ENCODE data around the gene CARMIL1.
A peak's percentile ranks its signal among the peaks of the same experiment; 100 is the strongest.

CARMIL1 gene

DNA sequence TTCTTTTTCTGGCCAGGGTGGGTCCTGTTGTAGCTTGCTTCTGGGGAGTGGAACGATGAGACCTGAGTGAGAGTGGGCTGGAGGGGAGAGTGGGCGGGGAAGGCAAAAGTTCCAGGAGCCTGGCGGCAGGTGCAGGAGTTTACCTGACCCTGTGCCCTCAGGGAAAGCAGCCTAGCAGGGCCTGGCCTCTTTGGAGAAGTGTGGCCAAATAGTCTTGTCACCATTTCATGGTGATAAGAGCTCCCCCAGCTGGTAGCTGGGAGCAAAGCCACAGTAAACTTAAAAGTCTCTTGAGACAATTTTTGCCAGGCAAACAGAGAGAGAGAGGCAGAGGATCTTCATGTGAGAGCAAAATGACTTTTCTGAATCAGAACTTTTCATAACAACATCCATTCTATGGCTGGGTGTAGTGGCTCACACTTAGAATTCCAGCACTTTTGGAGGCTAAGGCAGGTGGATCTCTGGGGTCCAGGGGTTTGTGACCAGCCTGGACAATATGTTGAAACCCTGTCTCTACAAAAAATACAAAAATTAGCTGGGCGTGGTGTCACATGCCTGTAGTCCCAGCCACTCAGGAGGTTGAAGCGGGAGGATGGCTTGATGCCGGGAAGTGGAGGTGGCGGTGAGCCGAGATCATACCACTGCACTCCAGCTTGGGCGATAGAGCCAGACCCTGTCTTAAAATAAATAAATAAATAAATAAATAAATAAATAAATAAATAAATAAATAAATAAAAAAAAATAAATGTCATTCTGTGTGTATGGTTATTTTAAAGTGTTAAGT, 211.0 kb downstream of the CARMIL1 start:
- ChIA-PET POLR2A (interaction anchor here (1.8 kb wide), 1 partner anchor 211 kb away, joined by 8 read pairs; the partner anchor contains the start of gene CARMIL1), CTCF (interaction anchor here (0.6 to 3.7 kb wide), 16 partner anchors 9 to 904 kb away, joined by 3 to 48 read pairs (median 3); partner anchors contain the start of gene CARMIL1)
- DNase-seq (ENCODE audit: extremely low spot score): peak; percentile 68
- TF ChIP-seq FOXA1 (IDR thresholded peaks at IDR 0.05): no peak
- TF ChIP-seq, protein P1, sequence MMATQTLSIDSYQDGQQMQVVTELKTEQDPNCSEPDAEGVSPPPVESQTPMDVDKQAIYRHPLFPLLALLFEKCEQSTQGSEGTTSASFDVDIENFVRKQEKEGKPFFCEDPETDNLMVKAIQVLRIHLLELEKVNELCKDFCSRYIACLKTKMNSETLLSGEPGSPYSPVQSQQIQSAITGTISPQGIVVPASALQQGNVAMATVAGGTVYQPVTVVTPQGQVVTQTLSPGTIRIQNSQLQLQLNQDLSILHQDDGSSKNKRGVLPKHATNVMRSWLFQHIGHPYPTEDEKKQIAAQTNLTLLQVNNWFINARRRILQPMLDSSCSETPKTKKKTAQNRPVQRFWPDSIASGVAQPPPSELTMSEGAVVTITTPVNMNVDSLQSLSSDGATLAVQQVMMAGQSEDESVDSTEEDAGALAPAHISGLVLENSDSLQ (IDR thresholded peaks at IDR 0.05): no peak
- no peak for TF ChIP-seq ELF4 (IDR thresholded peaks at IDR 0.05)
- no peak for TF ChIP-seq L3MBTL2 (conservative IDR thresholded peaks at IDR 0.05)
- no peak for TF ChIP-seq ARNT (IDR thresholded peaks at IDR 0.05)
- TF ChIP-seq LEF1 (IDR thresholded peaks at IDR 0.05; ENCODE audit: borderline replicate concordance): no peak
- TF ChIP-seq ZNF384 (IDR thresholded peaks at IDR 0.05): no peak
- no peak for TF ChIP-seq BHLHE40 (IDR thresholded peaks at IDR 0.05; ENCODE audit: borderline replicate concordance)
- no peak for TF ChIP-seq FOXM1 (IDR thresholded peaks at IDR 0.05; ENCODE audit: borderline replicate concordance)
- TF ChIP-seq CTBP1 (IDR thresholded peaks at IDR 0.05; ENCODE audit: borderline replicate concordance): no peak
- no peak for TF ChIP-seq HDGF (IDR thresholded peaks at IDR 0.05; ENCODE audit: borderline replicate concordance)
- TF ChIP-seq FOXK2 (IDR thresholded peaks at IDR 0.05): no peak
- TF ChIP-seq NFRKB (IDR thresholded peaks at IDR 0.05): no peak
- no peak for TF ChIP-seq TARDBP (IDR thresholded peaks at IDR 0.05)
- no peak for TF ChIP-seq SP1 (IDR thresholded peaks at IDR 0.05)
- TF ChIP-seq SUZ12 (IDR thresholded peaks at IDR 0.05): no peak

DNA sequence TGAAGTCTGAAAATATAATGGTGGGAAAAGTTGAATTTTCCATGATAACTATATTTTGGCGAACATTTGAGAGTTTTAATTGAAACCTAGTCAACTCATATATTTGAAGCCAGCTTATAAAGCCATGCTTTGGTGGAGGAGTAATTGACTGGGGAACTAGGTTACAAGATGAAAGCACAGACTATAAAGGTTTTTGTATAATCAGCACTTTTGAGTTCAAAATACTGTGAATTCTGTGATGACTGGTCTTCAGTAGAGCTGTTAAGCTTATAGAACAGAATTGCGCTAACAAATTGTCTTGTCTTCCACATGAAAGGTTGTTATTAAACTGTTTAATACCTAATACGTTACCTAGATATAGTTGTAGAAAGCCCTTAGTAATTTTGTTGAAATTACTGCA, 213.8 kb downstream of the CARMIL1 start:
- ChIA-PET POLR2A (no interaction called here), CTCF (interaction anchor here (3.7 kb wide), 1 partner anchor 214 kb away, joined by 48 read pairs; the partner anchor contains the start of gene CARMIL1)
- TF ChIP-seq CTBP1 (IDR thresholded peaks at IDR 0.05; ENCODE audit: borderline replicate concordance): no peak
- TF ChIP-seq FOXK2 (IDR thresholded peaks at IDR 0.05): no peak
- TF ChIP-seq, protein P1 (IDR thresholded peaks at IDR 0.05): no peak
- no peak for TF ChIP-seq SUZ12 (IDR thresholded peaks at IDR 0.05)
- no peak for TF ChIP-seq L3MBTL2 (conservative IDR thresholded peaks at IDR 0.05)
- TF ChIP-seq NFRKB (IDR thresholded peaks at IDR 0.05): no peak
- TF ChIP-seq FOXM1 (IDR thresholded peaks at IDR 0.05; ENCODE audit: borderline replicate concordance): no peak
- TF ChIP-seq TARDBP (IDR thresholded peaks at IDR 0.05): no peak
- no peak for TF ChIP-seq LEF1 (IDR thresholded peaks at IDR 0.05; ENCODE audit: borderline replicate concordance)
- no peak for TF ChIP-seq FOXA1 (IDR thresholded peaks at IDR 0.05)
- no peak for TF ChIP-seq ARNT (IDR thresholded peaks at IDR 0.05)
- no peak for TF ChIP-seq HDGF (IDR thresholded peaks at IDR 0.05; ENCODE audit: borderline replicate concordance)
- no peak for TF ChIP-seq SP1 (IDR thresholded peaks at IDR 0.05)
- TF ChIP-seq ELF4 (IDR thresholded peaks at IDR 0.05): no peak
- no peak for TF ChIP-seq ZNF384 (IDR thresholded peaks at IDR 0.05)
- no peak for TF ChIP-seq BHLHE40 (IDR thresholded peaks at IDR 0.05; ENCODE audit: borderline replicate concordance)
- DNase-seq (ENCODE audit: extremely low spot score): no peak

DNA sequence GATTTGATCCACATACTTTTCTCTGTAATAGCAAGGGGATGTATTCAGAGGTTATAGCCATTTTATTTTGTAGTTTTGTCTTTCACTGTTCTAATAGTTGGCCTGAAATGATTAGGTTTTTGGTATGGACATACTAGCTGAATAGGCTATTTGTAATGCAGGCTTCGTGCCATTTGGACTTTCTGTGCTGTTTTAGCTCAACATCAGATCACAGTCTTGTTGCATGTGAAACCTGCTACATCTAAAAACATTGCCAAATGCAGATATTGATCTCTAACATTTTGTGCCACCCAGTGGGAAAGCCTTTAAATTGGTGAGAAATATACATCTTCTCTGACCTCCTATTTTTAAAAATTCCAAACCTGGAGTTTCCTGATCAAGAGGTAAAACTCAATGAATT, 215.3 kb downstream of the CARMIL1 start:
- no peak for DNase-seq (ENCODE audit: extremely low spot score)
- POLR2A ChIA-PET: no interaction called here
- TF ChIP-seq CTBP1 (IDR thresholded peaks at IDR 0.05; ENCODE audit: borderline replicate concordance) (no peak), FOXK2 (IDR thresholded peaks at IDR 0.05) (no peak), TARDBP (IDR thresholded peaks at IDR 0.05) (no peak), FOXM1 (IDR thresholded peaks at IDR 0.05; ENCODE audit: borderline replicate concordance) (no peak), SP1 (IDR thresholded peaks at IDR 0.05) (no peak), BHLHE40 (IDR thresholded peaks at IDR 0.05; ENCODE audit: borderline replicate concordance) (no peak), LEF1 (IDR thresholded peaks at IDR 0.05; ENCODE audit: borderline replicate concordance) (no peak), NFRKB (IDR thresholded peaks at IDR 0.05) (no peak), ELF4 (IDR thresholded peaks at IDR 0.05) (no peak), HDGF (IDR thresholded peaks at IDR 0.05; ENCODE audit: borderline replicate concordance) (no peak), ARNT (IDR thresholded peaks at IDR 0.05) (no peak), FOXA1 (IDR thresholded peaks at IDR 0.05) (no peak), L3MBTL2 (conservative IDR thresholded peaks at IDR 0.05) (no peak), SUZ12 (IDR thresholded peaks at IDR 0.05) (no peak)
- TF ChIP-seq, protein P1 (IDR thresholded peaks at IDR 0.05): no peak
- CTCF ChIA-PET: interaction anchor here (2.1 kb wide), 1 partner anchor 229 kb away, joined by 8 read pairs; no protein-coding TSS in a partner anchor

DNA sequence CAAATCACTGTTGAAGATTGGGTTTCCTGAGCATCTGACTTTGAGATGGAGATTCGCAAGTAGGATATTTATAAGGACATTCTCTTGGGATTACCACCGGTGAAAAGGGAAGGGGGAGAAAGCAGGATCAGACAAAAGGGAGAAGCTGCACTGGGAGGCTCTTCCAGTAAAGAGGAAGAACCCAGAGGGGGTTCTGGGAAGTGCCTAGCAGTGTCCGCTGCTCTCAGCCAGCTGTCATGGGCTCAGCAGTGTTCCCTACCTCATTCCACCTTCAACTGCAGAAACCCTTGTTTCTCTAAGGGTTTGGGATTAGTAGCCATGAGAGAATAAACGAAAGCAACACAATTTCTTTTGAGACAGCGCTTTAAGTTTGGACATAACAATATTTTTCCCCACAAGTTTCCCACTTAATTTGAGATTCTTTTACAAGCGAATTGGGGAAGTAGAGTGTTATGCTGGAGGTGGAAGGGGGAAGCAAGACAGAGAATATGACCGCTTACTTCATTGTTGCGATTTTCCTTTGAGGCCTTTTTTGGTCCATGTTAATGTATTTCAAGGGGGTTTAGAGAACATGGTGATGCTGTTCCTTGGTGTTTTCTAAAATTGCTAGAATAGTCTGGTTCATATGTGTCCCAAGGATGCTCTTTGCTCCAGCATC, 218.3 kb downstream of the CARMIL1 start:
- CTCF ChIA-PET: no interaction called here
- no peak for TF ChIP-seq ZNF384 (IDR thresholded peaks at IDR 0.05)
- TF ChIP-seq, protein P1 (IDR thresholded peaks at IDR 0.05): no peak
- TF ChIP-seq ARNT (IDR thresholded peaks at IDR 0.05): no peak
- TF ChIP-seq HDGF (IDR thresholded peaks at IDR 0.05; ENCODE audit: borderline replicate concordance): no peak
- TF ChIP-seq BHLHE40 (IDR thresholded peaks at IDR 0.05; ENCODE audit: borderline replicate concordance): no peak

DNA sequence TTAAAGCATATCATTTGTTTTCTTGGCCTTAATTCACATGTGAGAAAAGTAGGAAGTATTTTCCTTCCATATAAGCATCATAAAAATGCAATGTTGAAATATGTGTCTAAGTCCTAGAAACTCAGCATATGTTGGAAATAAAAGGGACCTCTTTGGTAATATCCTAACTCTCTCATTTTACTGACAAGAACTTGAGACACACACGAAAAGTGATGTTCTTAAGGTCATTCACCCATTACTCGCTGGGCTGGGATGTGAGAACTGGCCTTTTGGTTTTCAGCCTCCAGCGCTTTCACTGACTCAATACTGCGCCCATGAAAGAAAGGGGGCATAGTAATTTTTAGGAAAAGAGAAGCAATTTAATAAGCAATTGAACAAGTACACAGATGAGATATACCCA, 219.3 kb downstream of the CARMIL1 start:
- ChIA-PET POLR2A (no interaction called here), CTCF (no interaction called here)
- DNase-seq (ENCODE audit: extremely low spot score): no peak
- TF ChIP-seq, protein P1 (IDR thresholded peaks at IDR 0.05): no peak
- no peak for TF ChIP-seq ZNF384 (IDR thresholded peaks at IDR 0.05)
- TF ChIP-seq ARNT (IDR thresholded peaks at IDR 0.05): no peak
- TF ChIP-seq FOXK2 (IDR thresholded peaks at IDR 0.05): no peak
- no peak for TF ChIP-seq SP1 (IDR thresholded peaks at IDR 0.05)
- no peak for TF ChIP-seq NFRKB (IDR thresholded peaks at IDR 0.05)
- TF ChIP-seq CTBP1 (IDR thresholded peaks at IDR 0.05; ENCODE audit: borderline replicate concordance): no peak

More for the DNA sequence above, 218.3 kb downstream of the CARMIL1 start:
- POLR2A ChIA-PET: no interaction called here
- DNase-seq (ENCODE audit: extremely low spot score): no peak

Data from HEK293T (cell line).